Measurements from ENCODE around the gene ACR.

ACR gene

DNA sequence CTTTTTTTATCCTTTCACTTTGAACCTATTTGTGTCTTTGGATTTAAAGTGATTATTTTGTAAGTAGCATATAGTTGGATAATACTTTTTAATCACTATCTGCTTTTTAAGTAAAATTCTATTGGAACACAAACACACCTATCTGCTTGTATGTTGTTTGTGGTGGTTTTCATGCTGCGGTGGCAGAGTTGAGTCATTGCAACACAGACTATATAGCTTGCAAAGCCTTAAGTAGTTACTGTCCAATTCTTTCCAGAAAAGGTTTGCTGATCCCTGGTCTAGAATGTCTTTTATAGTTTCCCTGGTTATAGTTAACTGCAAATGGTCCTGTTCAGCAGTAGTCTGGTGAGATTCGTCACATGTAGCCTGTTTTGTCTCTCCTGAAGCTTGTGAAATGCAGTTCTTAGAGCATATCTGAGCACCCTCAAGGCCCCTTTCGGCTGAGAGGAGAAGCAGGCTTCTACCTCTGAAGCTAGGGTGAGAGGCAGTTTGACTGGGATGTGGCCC is 43.9 kb upstream of the ACR start:
- no peak for DNase-seq (ENCODE audit: low spot score)
- Histone ChIP-seq H3K23ac (ENCODE audit: low read depth, low read length, poor library complexity) (no peak overlapping the region), H3K4me3 (ENCODE audit: low read length in 2 of 2) (no peak overlapping the region), H2BK120ac (ENCODE audit: low read depth, low read length) (no peak overlapping the region), H3K4me2 (ENCODE audit: insufficient read depth, low read length, poor library complexity, severe bottlenecking) (no peak overlapping the region), H3K79me1 (ENCODE audit: low read depth, low read length) (peaks cover 1% of the 10 kb centered on the region), H3K14ac (ENCODE audit: low read length) (no peak overlapping the region), H2AFZ (ENCODE audit: low read length) (no peak overlapping the region), H2BK5ac (ENCODE audit: low read length) (no peak overlapping the region), H3K4me1 (ENCODE audit: control insufficient read depth in 2 of 2, insufficient read depth in 1 of 2, low read depth in 1 of 2, low read length in 2 of 2) (peaks cover 12 to 16% of the 10 kb centered on the region in 2 donors), H4K8ac (ENCODE audit: low read depth, low read length) (no peak overlapping the region), H4K91ac (ENCODE audit: low read depth, low read length, poor library complexity) (no peak overlapping the region), H3K18ac (ENCODE audit: low read length) (no peak overlapping the region), H2BK12ac (ENCODE audit: low read length) (no peak overlapping the region), H3K4ac (ENCODE audit: low read length) (no peak overlapping the region), H3K9me3 (replicated peaks in 1 of 2; ENCODE audit: control insufficient read depth in 2 of 2, insufficient read depth in 1 of 2, low read depth in 1 of 2, low read length in 2 of 2) (peaks cover 0 to 6% of the 10 kb centered on the region in 2 donors), H3K9ac (ENCODE audit: low read depth, low read length, poor library complexity) (no peak overlapping the region), H2AK5ac (ENCODE audit: low read depth, low read length) (no peak overlapping the region), H3K27ac (replicated peaks; ENCODE audit: low read length) (no peak overlapping the region), H2BK15ac (ENCODE audit: low read length) (no peak overlapping the region), H3K36me3 (replicated peaks in 1 of 2; ENCODE audit: control insufficient read depth in 2 of 2, insufficient read depth in 2 of 2, low read length in 2 of 2) (peaks cover 5 to 12% of the 10 kb centered on the region in 2 donors), H3K27me3 (ENCODE audit: control insufficient read depth in 3 of 3, insufficient read depth in 3 of 3, low read depth in 1 of 3, low read length in 3 of 3) (peaks cover 0 to 3% (median 0%) of the 10 kb centered on the region in 3 experiments)
- WGBS, 2 donors (ENCODE audit: extremely low coverage in 2 of 2, insufficient read length in 2 of 2, insufficient replicate concordance in 1 of 2): no CpG with 5 or more reads among the region's 3 CpGs

DNA sequence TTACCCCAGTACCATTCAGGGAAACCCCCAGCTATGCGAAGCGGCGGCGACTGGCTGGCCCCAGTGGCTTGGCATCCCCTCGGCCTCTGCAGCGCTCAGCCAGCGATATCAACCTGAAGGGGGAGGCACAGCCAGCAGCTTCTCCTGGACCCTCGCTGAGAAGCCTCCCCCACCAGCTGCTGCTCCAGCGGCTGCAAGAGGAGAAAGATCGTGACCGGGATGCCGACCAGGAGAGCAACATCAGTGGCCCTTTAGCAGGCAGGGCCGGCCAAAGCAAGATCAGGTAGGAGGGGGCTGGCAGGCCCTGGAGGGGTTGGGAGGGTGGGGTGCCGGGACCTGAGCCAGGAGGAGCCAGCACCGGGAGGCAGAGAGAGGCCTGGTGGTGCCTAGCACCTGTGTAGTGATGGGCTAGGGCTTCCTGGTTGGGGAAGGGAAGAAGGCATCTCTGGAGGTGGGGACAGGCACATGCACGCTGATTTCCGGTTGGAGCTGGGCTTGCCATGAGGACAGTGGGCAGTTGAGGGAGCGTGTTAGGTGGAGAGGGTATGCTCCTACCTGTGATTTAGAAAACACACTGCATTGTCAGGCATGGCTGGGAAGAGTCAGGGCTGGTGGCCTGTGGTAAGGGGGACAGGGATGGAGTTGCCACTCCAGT is 43.1 kb upstream of the ACR start:
- no peak for DNase-seq (ENCODE audit: low spot score)
- H2AK5ac ChIP-seq (ENCODE audit: low read depth, low read length): peak overlapping the region; percentile 29
- peaks cover 0 to under 1% of the 10 kb centered on the region in 2 donors for H3K9me3 ChIP-seq (replicated peaks in 1 of 2; ENCODE audit: control insufficient read depth in 2 of 2, insufficient read depth in 1 of 2, low read depth in 1 of 2, low read length in 2 of 2)

GRCh38 chr22:50695421-50696250 is 42.4 kb upstream of the ACR start:
- Histone ChIP-seq H3K23ac (ENCODE audit: low read depth, low read length, poor library complexity) (no peak overlapping the region), H3K27me3 (ENCODE audit: control insufficient read depth in 3 of 3, insufficient read depth in 3 of 3, low read depth in 1 of 3, low read length in 3 of 3) (peaks cover 0 to 3% (median 0%) of the 10 kb centered on the region in 3 experiments), H4K91ac (ENCODE audit: low read depth, low read length, poor library complexity) (no peak overlapping the region), H2AFZ (ENCODE audit: low read length) (no peak overlapping the region), H3K79me1 (ENCODE audit: low read depth, low read length) (peaks cover 1% of the 10 kb centered on the region), H2AK5ac (ENCODE audit: low read depth, low read length) (peak overlapping the region; percentile 29), H3K4me1 (ENCODE audit: control insufficient read depth in 2 of 2, insufficient read depth in 1 of 2, low read depth in 1 of 2, low read length in 2 of 2) (peaks cover 16 to 17% of the 10 kb centered on the region in 2 donors), H3K18ac (ENCODE audit: low read length) (peak overlapping the region; percentile 40), H2BK120ac (ENCODE audit: low read depth, low read length) (no peak overlapping the region), H3K4me3 (ENCODE audit: low read length in 2 of 2) (no peak overlapping the region), H3K14ac (ENCODE audit: low read length) (no peak overlapping the region), H4K8ac (ENCODE audit: low read depth, low read length) (no peak overlapping the region), H3K9ac (ENCODE audit: low read depth, low read length, poor library complexity) (peak overlapping the region; percentile 34), H2BK5ac (ENCODE audit: low read length) (no peak overlapping the region), H3K4me2 (ENCODE audit: insufficient read depth, low read length, poor library complexity, severe bottlenecking) (no peak overlapping the region), H3K36me3 (replicated peaks in 1 of 2; ENCODE audit: control insufficient read depth in 2 of 2, insufficient read depth in 2 of 2, low read length in 2 of 2) (peaks cover 7 to 21% of the 10 kb centered on the region in 2 donors), H3K9me3 (replicated peaks in 1 of 2; ENCODE audit: control insufficient read depth in 2 of 2, insufficient read depth in 1 of 2, low read depth in 1 of 2, low read length in 2 of 2) (no peaks in the 10 kb centered on the region), H3K27ac (replicated peaks; ENCODE audit: low read length) (no peak overlapping the region), H3K4ac (ENCODE audit: low read length) (no peak overlapping the region), H2BK15ac (ENCODE audit: low read length) (no peak overlapping the region), H2BK12ac (ENCODE audit: low read length) (peak overlapping the region; percentile 28)
- no peak for DNase-seq (ENCODE audit: low spot score)
- no CpG with 5 or more reads among the region's 18 CpGs for WGBS, 2 donors (ENCODE audit: extremely low coverage in 2 of 2, insufficient read length in 2 of 2, insufficient replicate concordance in 1 of 2)

More for the DNA sequence above, 43.1 kb upstream of the ACR start:
- Histone ChIP-seq H2BK12ac (ENCODE audit: low read length) (no peak overlapping the region), H3K4me1 (ENCODE audit: control insufficient read depth in 2 of 2, insufficient read depth in 1 of 2, low read depth in 1 of 2, low read length in 2 of 2) (peaks cover 15 to 16% of the 10 kb centered on the region in 2 donors), H2BK15ac (ENCODE audit: low read length) (no peak overlapping the region), H3K14ac (ENCODE audit: low read length) (no peak overlapping the region), H3K18ac (ENCODE audit: low read length) (peak overlapping the region; percentile 15), H3K4ac (ENCODE audit: low read length) (no peak overlapping the region), H3K23ac (ENCODE audit: low read depth, low read length, poor library complexity) (no peak overlapping the region), H3K79me1 (ENCODE audit: low read depth, low read length) (peaks cover 1% of the 10 kb centered on the region), H4K8ac (ENCODE audit: low read depth, low read length) (no peak overlapping the region), H3K9ac (ENCODE audit: low read depth, low read length, poor library complexity) (no peak overlapping the region), H3K4me3 (ENCODE audit: low read length in 2 of 2) (peak overlapping the region in 1 of 2 donors; percentile 22), H3K36me3 (replicated peaks in 1 of 2; ENCODE audit: control insufficient read depth in 2 of 2, insufficient read depth in 2 of 2, low read length in 2 of 2) (peaks cover 7 to 14% of the 10 kb centered on the region in 2 donors), H3K27me3 (ENCODE audit: control insufficient read depth in 3 of 3, insufficient read depth in 3 of 3, low read depth in 1 of 3, low read length in 3 of 3) (peaks cover 0 to 3% (median 0%) of the 10 kb centered on the region in 3 experiments), H4K91ac (ENCODE audit: low read depth, low read length, poor library complexity) (no peak overlapping the region), H2AFZ (ENCODE audit: low read length) (no peak overlapping the region), H3K4me2 (ENCODE audit: insufficient read depth, low read length, poor library complexity, severe bottlenecking) (no peak overlapping the region), H2BK120ac (ENCODE audit: low read depth, low read length) (no peak overlapping the region), H3K27ac (replicated peaks; ENCODE audit: low read length) (no peak overlapping the region), H2BK5ac (ENCODE audit: low read length) (no peak overlapping the region)
- WGBS, 2 donors (ENCODE audit: extremely low coverage in 2 of 2, insufficient read length in 2 of 2, insufficient replicate concordance in 1 of 2): no CpG with 5 or more reads among the region's 18 CpGs
